HL-60 (cell line): Measurements from ENCODE around the gene VCX3B.

Experiments
- CTCF ChIP-seq: IDR thresholded peaks from one replicate; pipeline ENCODE4 v1.5.1; 2011; ENCODE audit warnings: low read length, control low read depth, inconsistent platforms; ENCODE audit not compliant: insufficient read depth
- POLR2AphosphoS5 ChIP-seq: IDR thresholded peaks from 2 replicates; pipeline ENCODE4 v1.6.1; 2012; ENCODE audit warnings: low read depth
- REST ChIP-seq: IDR thresholded peaks from 2 replicates; pipeline ENCODE4 v1.6.1; 2012; ENCODE audit warnings: low read depth; ENCODE audit not compliant: insufficient replicate concordance
- SPI1 ChIP-seq: IDR thresholded peaks from 2 replicates; pipeline ENCODE4 v1.6.1; 2012; ENCODE audit warnings: low read depth, mild to moderate bottlenecking, borderline replicate concordance

- TF ChIP-seq CTCF (no peak), SPI1 (no peak), POLR2AphosphoS5 (no peak), REST (no peak)
Measured at GRCh38 chrX:8424912-8425311, 39.7 kb upstream of the VCX3B start.
